Osteoblast (primary cell): Measurements from ENCODE around the gene SIRPG. TPM values are rescaled to one million over a fixed set of nuclear protein-coding genes. Genes with fewer than 3 reads are reported as not detected.

ENCODE experiments used
- DNase-seq: peaks from one replicate; pipeline ENCODE4 v3.0.0; 2011; ENCODE audit warnings: low spot score, mixed read lengths; ENCODE audit not compliant: insufficient read length; ENCODE audit errors: missing footprints
- H2AFZ ChIP-seq: 2 replicates; pipeline ENCODE4 v1.6.0; 2011; ENCODE audit warnings: mild to moderate bottlenecking, low read length
- H3K27ac ChIP-seq: 2 replicates; pipeline ENCODE4 v1.5.1; 2011; ENCODE audit warnings: mild to moderate bottlenecking, low read depth, low read length, moderate library complexity
- H3K27me3 ChIP-seq: 2 replicates; pipeline ENCODE4 v1.6.0; 2012; ENCODE audit warnings: mild to moderate bottlenecking, control low read depth, inconsistent platforms, low read length, moderate library complexity; ENCODE audit not compliant: insufficient read depth
- H3K36me3 ChIP-seq: 2 replicates; pipeline ENCODE4 v1.5.1; 2011; ENCODE audit warnings: mild to moderate bottlenecking, low read length, control low read depth, moderate library complexity; ENCODE audit not compliant: insufficient read depth
- H3K4me1 ChIP-seq: 2 replicates; pipeline ENCODE4 v1.5.1; 2011; ENCODE audit warnings: mild to moderate bottlenecking, low read length, control low read depth, moderate library complexity; ENCODE audit not compliant: insufficient read depth
- H3K4me2 ChIP-seq: 2 replicates; pipeline ENCODE4 v1.6.0; 2011; ENCODE audit warnings: mild to moderate bottlenecking, low read length; ENCODE audit not compliant: insufficient read depth
- H3K4me3 ChIP-seq: fragments of 200-600 bp; sonication (generic); 3 replicates; pipeline ENCODE4 v1.5.1; 2012; ENCODE audit warnings: mild to moderate bottlenecking, low read length, inconsistent platforms; ENCODE audit not compliant: insufficient read depth
- H3K79me2 ChIP-seq: 2 replicates; pipeline ENCODE4 v1.6.0; 2012; ENCODE audit warnings: mild to moderate bottlenecking, low read length, control low read depth, inconsistent platforms; ENCODE audit not compliant: insufficient read depth
- H3K9me3 ChIP-seq: 2 replicates; pipeline ENCODE4 v1.5.1; 2011; ENCODE audit warnings: low read depth, low read length, control low read depth
- H4K20me1 ChIP-seq: 2 replicates; pipeline ENCODE4 v1.6.0; 2012; ENCODE audit warnings: mild to moderate bottlenecking, low read length, control low read depth; ENCODE audit not compliant: insufficient read depth
- CTCF ChIP-seq: IDR thresholded peaks from 2 replicates; pipeline ENCODE4 v1.5.1; 2011; ENCODE audit warnings: mild to moderate bottlenecking, low read depth, low read length, moderate library complexity; ENCODE audit errors: extremely low read depth
- total RNA-seq: library from RNA; depleted of rRNA; stranded (reverse); fragments of >200 nt; gene quantifications from 2 replicates; pipeline ENCODE4 v1.2.3, GENCODE V29; 2012

Gene SIRPG
- total RNA-seq, 1 donor: not detected

- Histone ChIP-seq H3K4me1 (no peaks in the 10 kb centered on the region), H3K27me3 (peaks cover under 1% of the 10 kb centered on the region), H3K79me2 (no peaks in the 10 kb centered on the region), H3K4me3 (no peak overlapping the region), H3K36me3 (no peaks in the 10 kb centered on the region), H3K27ac (no peak overlapping the region), H2AFZ (no peak overlapping the region), H4K20me1 (no peaks in the 10 kb centered on the region), H3K9me3 (no peaks in the 10 kb centered on the region), H3K4me2 (no peak overlapping the region)
- TF ChIP-seq CTCF: no peak
- no peak for DNase-seq
Measured at GRCh38 chr20:1694672-1695071, 37.1 kb upstream of the SIRPG start.

GRCh38 chr20:1693427-1693826, 35.8 kb upstream of the SIRPG start:
- Histone ChIP-seq H3K27ac (no peak overlapping the region), H3K4me3 (no peak overlapping the region), H3K4me1 (no peaks in the 10 kb centered on the region), H4K20me1 (no peaks in the 10 kb centered on the region), H3K79me2 (no peaks in the 10 kb centered on the region), H2AFZ (no peak overlapping the region), H3K9me3 (no peaks in the 10 kb centered on the region), H3K27me3 (no peaks in the 10 kb centered on the region), H3K36me3 (no peaks in the 10 kb centered on the region), H3K4me2 (no peak overlapping the region)
- no peak for DNase-seq
- no peak for TF ChIP-seq CTCF

GRCh38 chr20:1689721-1690120, 32.1 kb upstream of the SIRPG start:
- H3K4me2 ChIP-seq: no peak overlapping the region
- no peaks in the 10 kb centered on the region for H3K79me2 ChIP-seq
- TF ChIP-seq CTCF: no peak
- H3K4me3 ChIP-seq: no peak overlapping the region
- no peaks in the 10 kb centered on the region for H3K9me3 ChIP-seq
- peaks cover 12% of the 10 kb centered on the region for H3K27me3 ChIP-seq
- no peaks in the 10 kb centered on the region for H4K20me1 ChIP-seq
- H2AFZ ChIP-seq: no peak overlapping the region
- H3K36me3 ChIP-seq: no peaks in the 10 kb centered on the region
- DNase-seq: no peak
- H3K27ac ChIP-seq: no peak overlapping the region
- H3K4me1 ChIP-seq: no peaks in the 10 kb centered on the region

GRCh38 chr20:1688886-1689538, 31.4 kb upstream of the SIRPG start:
- no peaks in the 10 kb centered on the region for H3K79me2 ChIP-seq
- H3K27me3 ChIP-seq: peaks cover 12% of the 10 kb centered on the region
- H3K4me1 ChIP-seq: no peaks in the 10 kb centered on the region
- no peaks in the 10 kb centered on the region for H3K9me3 ChIP-seq
- no peak for TF ChIP-seq CTCF
- H3K36me3 ChIP-seq: no peaks in the 10 kb centered on the region
- no peak overlapping the region for H3K27ac ChIP-seq
- DNase-seq: no peak
- H2AFZ ChIP-seq: no peak overlapping the region
- H3K4me2 ChIP-seq: no peak overlapping the region
- H3K4me3 ChIP-seq: no peak overlapping the region
- H4K20me1 ChIP-seq: no peaks in the 10 kb centered on the region
